Caco-2 (cell line): ENCODE results near the gene CST4. TPM values are rescaled to one million over a fixed set of nuclear protein-coding genes. Genes with fewer than 3 reads are reported as not detected.

Experiments
- BruUV-seq: library from RNA; stranded (reverse); fragments of 400-500 nt; replicated peaks from 2 replicates; lab custom pipeline; 2021; lab: Mats Ljungman, UMichigan
- CTCF ChIA-PET: fragments of 300-600 bp; sonication (Branson Sonifier 250); formaldehyde crosslinking; loops from one replicate; lab custom pipeline; 2022; ENCODE audit warnings: antibody characterized with exemption; lab: Charles Lee
- POLR2A ChIA-PET: fragments of 300-600 bp; sonication (Branson Sonifier 250); formaldehyde crosslinking; loops from one replicate; lab custom pipeline; 2022; ENCODE audit warnings: antibody characterized with exemption; lab: Charles Lee
- DNase-seq, 2 experiments: peaks; one replicate each; pipeline versions ENCODE4 v3.0.0 to v3.0.0-alpha.2; 2020 to 2022
- H3K27me3 ChIP-seq: replicated peaks from 2 replicates; pipeline ENCODE4 v1.6.0; 2011; ENCODE audit warnings: low read length; ENCODE audit not compliant: control insufficient read depth, insufficient read depth
- H3K36me3 ChIP-seq: 2 replicates; pipeline ENCODE4 v1.5.1; 2011; ENCODE audit warnings: low read length; ENCODE audit not compliant: control insufficient read depth, insufficient read depth
- H3K4me1 ChIP-seq: fragments of 250-450 bp; sonication (Bioruptor Pico); 2 replicates; pipeline ENCODE4 v1.5.1; 2020; ENCODE audit warnings: mild to moderate bottlenecking
- H3K4me3 ChIP-seq: 2 replicates; pipeline ENCODE4 v1.5.1; 2011; ENCODE audit warnings: low read depth, mild to moderate bottlenecking, control low read depth, low read length
- H3K9me3 ChIP-seq: fragments of 250-450 bp; sonication (Bioruptor Pico); 2 replicates; pipeline ENCODE4 v1.5.1; 2020; ENCODE audit warnings: mild to moderate bottlenecking, moderate library complexity
- H3K27ac Mint-ChIP-seq: one replicate; pipeline ENCODE4 v1.8.0; 2022; ENCODE audit warnings: mixed read lengths; ENCODE audit not compliant: unreplicated experiment
- H3K27me3 Mint-ChIP-seq: one replicate; pipeline ENCODE4 v1.8.0; 2022; ENCODE audit warnings: mixed read lengths; ENCODE audit not compliant: insufficient read depth, unreplicated experiment
- H3K36me3 Mint-ChIP-seq: one replicate; pipeline ENCODE4 v1.8.0; 2022; ENCODE audit warnings: mild to moderate bottlenecking, mixed read lengths; ENCODE audit not compliant: insufficient read depth, unreplicated experiment
- H3K4me1 Mint-ChIP-seq: one replicate; pipeline ENCODE4 v1.8.0; 2022; ENCODE audit warnings: low read depth, mixed read lengths; ENCODE audit not compliant: unreplicated experiment
- H3K4me3 Mint-ChIP-seq: one replicate; pipeline ENCODE4 v1.8.0; 2022; ENCODE audit warnings: mild to moderate bottlenecking, moderate library complexity, mixed read lengths; ENCODE audit not compliant: unreplicated experiment
- H3K9me3 Mint-ChIP-seq: one replicate; pipeline ENCODE4 v1.8.0; 2022; ENCODE audit warnings: mixed read lengths; ENCODE audit not compliant: unreplicated experiment
- CTCF ChIP-seq, 2 experiments: fragments of 200-600 bp in 1 of 2; IDR thresholded peaks; 1 replicate in 1 of 2; 2 replicates in 1 of 2; pipeline versions ENCODE4 v1.5.1 to v1.8.0; 2011 to 2022; ENCODE audit warnings: antibody characterized with exemption in 1 of 2, control low read depth in 1 of 2, inconsistent platforms in 1 of 2, low read depth in 1 of 2, low read length in 1 of 2, mild to moderate bottlenecking in 1 of 2, moderate library complexity in 1 of 2; ENCODE audit not compliant: insufficient read depth in 1 of 2, severe bottlenecking in 1 of 2, unreplicated experiment in 1 of 2
- intact Hi-C: fragments of 100-400 bp; cut with micrococcal nuclease; formaldehyde crosslinking; loops from one replicate; pipeline ENCODE4 v1.10.0; 2022; ENCODE audit not compliant: unreplicated experiment
- total RNA-seq: library from RNA; stranded (reverse); gene quantifications from 2 replicates; pipeline ENCODE4 v1.2.3, GENCODE V29; 2022

CST4 gene
- total RNA-seq, 1 experiment from 2014 or later, result 4.2 TPM

DNA sequence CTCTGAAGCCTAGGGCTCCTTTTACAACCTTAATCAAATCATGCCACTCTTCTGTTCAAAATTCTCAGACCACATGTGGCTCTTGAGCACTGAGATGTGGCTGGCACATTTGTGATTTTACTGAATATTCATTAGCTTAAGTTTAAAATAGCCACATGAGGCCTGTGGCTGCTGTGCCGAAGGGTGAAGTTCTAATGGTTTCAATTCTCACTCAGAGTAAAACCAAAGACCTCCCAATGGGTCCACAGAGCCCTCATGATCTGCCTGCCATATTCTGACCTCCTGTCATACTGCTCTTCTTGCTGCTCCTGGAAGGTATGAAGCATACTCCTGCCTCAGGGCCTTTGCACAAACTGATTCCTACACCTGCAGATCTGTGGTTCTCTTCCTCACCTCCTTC, 43.3 kb downstream of the CST4 start:
- no peaks in the 10 kb centered on the region for H3K9me3 Mint-ChIP-seq
- no peaks in the 10 kb centered on the region for H3K36me3 Mint-ChIP-seq
- H3K27me3 Mint-ChIP-seq, result no peaks in the 10 kb centered on the region
- H3K27ac Mint-ChIP-seq, result no peak overlapping the region
- H3K4me3 Mint-ChIP-seq, result no peak overlapping the region
- Histone ChIP-seq H3K9me3 (no peaks in the 10 kb centered on the region), H3K27me3 (no peaks in the 10 kb centered on the region), H3K36me3 (no peaks in the 10 kb centered on the region), H3K4me3 (no peak overlapping the region), H3K4me1 (no peaks in the 10 kb centered on the region; the same call in 1 of the 2 replicates)
- no TSS peak for BruUV-seq
- no peak for DNase-seq
- no peaks in the 10 kb centered on the region for H3K4me1 Mint-ChIP-seq
- CTCF ChIA-PET, result no interaction called here
- no peak for TF ChIP-seq CTCF (IDR thresholded peaks at IDR 0.05; ENCODE audit: insufficient read depth in 1 of 2, low read depth in 1 of 2, low read length in 1 of 2, severe bottlenecking in 1 of 2, unreplicated experiment in 1 of 2)
- intact Hi-C loops, result no loop called here
- POLR2A ChIA-PET, result no interaction called here

DNA sequence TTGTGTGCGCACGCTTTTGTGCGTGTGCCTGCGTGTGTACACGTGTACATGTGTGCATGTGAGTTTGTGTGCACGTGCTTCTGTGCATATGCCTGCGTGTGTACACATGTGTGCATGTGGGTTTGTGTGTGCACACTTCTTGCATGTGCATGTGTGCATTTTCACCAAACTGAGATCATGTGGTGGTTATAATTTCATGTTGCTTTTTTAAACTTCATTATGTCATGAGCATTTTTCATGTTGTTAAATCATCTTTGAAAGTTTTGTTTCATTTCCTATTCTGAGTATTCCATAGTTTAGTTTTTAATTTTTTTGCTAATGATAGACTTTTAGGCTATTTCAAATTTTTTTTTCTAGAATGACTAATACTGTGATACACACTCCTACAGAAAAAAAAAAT, 44.7 kb downstream of the CST4 start:
- H3K4me3 ChIP-seq, result no peak overlapping the region
- Mint-ChIP-seq H3K9me3 (no peaks in the 10 kb centered on the region), H3K27me3 (no peaks in the 10 kb centered on the region), H3K36me3 (no peaks in the 10 kb centered on the region), H3K4me1 (peaks cover 6% of the 10 kb centered on the region), H3K27ac (no peak overlapping the region), H3K4me3 (no peak overlapping the region)
- POLR2A ChIA-PET, result no interaction called here
- H3K27me3 ChIP-seq, result no peaks in the 10 kb centered on the region
- H3K36me3 ChIP-seq, result no peaks in the 10 kb centered on the region
- DNase-seq, result no peak
- intact Hi-C loops, result no loop called here
- H3K9me3 ChIP-seq, result no peaks in the 10 kb centered on the region
- peaks cover 10% of the 10 kb centered on the region for H3K4me1 ChIP-seq
- CTCF ChIA-PET, result no interaction called here
- TF ChIP-seq CTCF (IDR thresholded peaks at IDR 0.05; ENCODE audit: insufficient read depth in 1 of 2, low read depth in 1 of 2, low read length in 1 of 2, severe bottlenecking in 1 of 2, unreplicated experiment in 1 of 2), result no peak
- BruUV-seq, result no TSS peak

DNA sequence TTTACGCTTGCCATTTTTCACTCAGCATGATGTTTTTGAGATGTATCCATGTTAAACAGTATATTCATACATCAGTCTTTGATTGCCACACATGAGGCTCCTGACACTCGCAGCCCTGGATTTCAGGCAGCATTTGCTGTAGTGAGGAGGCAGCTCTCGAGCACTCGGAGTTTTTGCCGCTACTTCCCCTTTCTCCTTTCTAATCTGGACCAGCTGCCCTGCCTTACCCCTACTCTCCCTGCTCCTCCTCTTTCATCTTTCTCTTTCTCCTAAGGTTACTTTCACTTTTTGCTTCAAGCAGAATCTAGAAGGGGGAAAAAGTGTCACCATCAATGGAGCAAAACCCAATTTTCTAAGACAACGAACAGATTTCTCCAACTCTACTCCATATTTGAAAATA, 45.2 kb downstream of the CST4 start:
- peaks cover 14% of the 10 kb centered on the region for H3K4me1 ChIP-seq
- no peak overlapping the region for H3K4me3 ChIP-seq
- H3K4me3 Mint-ChIP-seq, result no peak overlapping the region
- no TSS peak for BruUV-seq
- no peaks in the 10 kb centered on the region for H3K27me3 ChIP-seq
- no peak overlapping the region for H3K27ac Mint-ChIP-seq
- H3K4me1 Mint-ChIP-seq, result peaks cover 7% of the 10 kb centered on the region
- H3K36me3 Mint-ChIP-seq, result no peaks in the 10 kb centered on the region
- POLR2A ChIA-PET, result no interaction called here
- no peaks in the 10 kb centered on the region for H3K36me3 ChIP-seq
- no peaks in the 10 kb centered on the region for H3K9me3 Mint-ChIP-seq
- TF ChIP-seq CTCF (IDR thresholded peaks at IDR 0.05; ENCODE audit: insufficient read depth in 1 of 2, low read depth in 1 of 2, low read length in 1 of 2, severe bottlenecking in 1 of 2, unreplicated experiment in 1 of 2), result no peak
- CTCF ChIA-PET, result interaction anchor here (0.5 kb wide), 1 partner anchor 294 kb away, joined by 4 read pairs; no protein-coding TSS in a partner anchor
- DNase-seq, result no peak
- H3K27me3 Mint-ChIP-seq, result no peaks in the 10 kb centered on the region
- no peaks in the 10 kb centered on the region for H3K9me3 ChIP-seq
- intact Hi-C loops, result no loop called here
